ENCODE measurements around the gene OPCML. TPM values are rescaled to one million over a fixed set of nuclear protein-coding genes. Genes with fewer than 3 reads are reported as not detected.

Gene OPCML
- total and polyA plus RNA-seq, 2 of the 13 experiments (the other 11 are each of a cell fraction or from before 2014, with no cell fraction given), result not detected

GRCh38 chr11:133306019-133306418 is 226.3 kb downstream of the OPCML start:
- in situ Hi-C loops (cut with HindIII; ENCODE audit: extremely low pct_ligation_motif_present, low pct_unique_long_range_greater_than_20kb) (no loop called here), intact Hi-C loops (cut with micrococcal nuclease; ENCODE audit: unreplicated experiment) (no loop called here)
- BruUV-seq (replicated peaks), result no TSS peak
- Histone ChIP-seq H3K27ac (ENCODE audit: extremely low read length, insufficient read depth, low read length) (no peak overlapping the region), H3K79me2 (ENCODE audit: insufficient read depth, low read length) (no peaks in the 10 kb centered on the region), H3K4me2 (ENCODE audit: low read depth, low read length) (no peak overlapping the region), H2AFZ (ENCODE audit: low read length) (no peak overlapping the region), H3K27me3 (ENCODE audit: control insufficient read depth in 1 of 2, insufficient read depth in 2 of 2, low read length in 2 of 2) (no peaks in the 10 kb centered on the region), H4K20me1 (ENCODE audit: insufficient read depth, low read length) (no peaks in the 10 kb centered on the region), H3K4me1 (ENCODE audit: insufficient read depth, low read length) (no peaks in the 10 kb centered on the region), H3K36me3 (replicated peaks in 1 of 2; ENCODE audit: control insufficient read depth in 1 of 2, insufficient read depth in 2 of 2, low read length in 2 of 2) (no peaks in the 10 kb centered on the region), H3K9ac (ENCODE audit: insufficient read depth, low read depth, low read length) (no peak overlapping the region), H3K9me3 (ENCODE audit: low read length) (no peaks in the 10 kb centered on the region; the same call in 1 of the 2 replicates), H3K4me3 (replicated peaks in 1 of 3; ENCODE audit: insufficient read depth in 1 of 3, low read depth in 2 of 3, low read length in 3 of 3) (no peak overlapping the region)
- ChIA-PET CTCF (ENCODE audit: low intra/inter-chr PET ratio, low total read pairs) (no interaction called here), POLR2A (no interaction called here)
- FAIRE-seq, result no peak
- TF ChIP-seq REST (IDR thresholded peaks at IDR 0.05; ENCODE audit: borderline replicate concordance in 1 of 2, low read depth in 1 of 2, low read length in 2 of 2) (peak in 1 of 2 experiments; percentile 85; a peak in 3 of 4 replicates), RAD51 (IDR thresholded peaks at IDR 0.05; ENCODE audit: borderline replicate concordance) (no peak), MAX (IDR thresholded peaks at IDR 0.05) (no peak), MIER2 (CRISPR knock-in tag; IDR thresholded peaks at IDR 0.05) (peak; percentile 85), SNAI1 (CRISPR knock-in tag; IDR thresholded peaks at IDR 0.05; ENCODE audit: borderline replicate concordance) (no peak), ZNF790 (CRISPR knock-in tag; IDR thresholded peaks at IDR 0.05; ENCODE audit: borderline replicate concordance) (no peak), SP4 (CRISPR knock-in tag; IDR thresholded peaks at IDR 0.05) (no peak)
- DNase-seq (ENCODE audit: low spot score), result no peak
- no peak for ATAC-seq
- WGBS (ENCODE audit: low lambda C conversion rate), result 6% methylated on average over 2 of the region's 2 CpGs

Data from HepG2 (cell line).